SU-DHL-6 (cell line): ENCODE data around the gene SPATA31E1.

Experiments used
- CTCF ChIP-seq: fragments of 200-600 bp; sonication (generic); IDR thresholded peaks from one replicate; pipeline ENCODE4 v1.5.1; 2017; ENCODE audit warnings: antibody characterized with exemption, mild to moderate bottlenecking, low read length, moderate library complexity; ENCODE audit not compliant: insufficient read depth, poor library complexity, severe bottlenecking
- EZH2phosphoT487 ChIP-seq: fragments of 200-600 bp; sonication (generic), shearing (Covaris generic); conservative IDR thresholded peaks from 2 replicates; pipeline ENCODE4 v1.6.1; 2018; ENCODE audit warnings: mild to moderate bottlenecking, antibody characterized with exemption, low read length, moderate library complexity, mixed read lengths

- TF ChIP-seq CTCF = no peak
- no peak for TF ChIP-seq EZH2phosphoT487
Observed at GRCh38 chr9:87889882-87890252, 7.2 kb downstream of the SPATA31E1 start.
